Fibroblast of upper back skin (primary cell): ENCODE data around the gene GRB10.

Experiments used
- DNase-seq: peaks from one replicate; pipeline ENCODE4 v3.0.0-alpha.2; 2013

The GRB10 gene

GRCh38 chr7:50540785-50541579 lies 241.7 kb downstream of the GRB10 start:
- no peak for DNase-seq
